ENCODE measurements around the gene GRM1.

DNA sequence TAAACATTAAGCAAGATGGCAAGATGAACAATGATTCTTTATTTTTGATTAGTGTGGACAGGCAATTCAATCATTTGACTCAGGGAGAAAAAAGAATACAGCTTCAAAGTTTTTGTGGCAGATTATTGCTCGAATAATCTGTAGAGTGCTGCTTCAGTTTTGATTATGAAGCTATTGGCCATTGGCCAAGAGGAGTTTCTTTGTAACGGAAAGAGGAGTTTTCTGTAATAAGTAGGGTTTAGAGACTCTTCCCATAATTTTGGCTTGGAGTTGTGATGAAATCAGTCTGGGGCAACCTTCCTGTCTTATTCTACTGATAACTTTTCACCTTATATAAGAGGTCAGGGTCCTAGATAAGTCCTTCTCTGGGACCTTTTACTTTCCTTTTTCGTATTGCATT, 258.1 kb downstream of the GRM1 start:
- TF ChIP-seq POLR2A (IDR thresholded peaks at IDR 0.05; ENCODE audit: low read length) (no peak), GATA1 (IDR thresholded peaks at IDR 0.05; ENCODE audit: low read depth, low read length) (no peak)

All from erythroblast (primary cell).